Neural progenitor cell (in vitro differentiated cells): ENCODE data around the gene CRK. TPM values are rescaled to one million over a fixed set of nuclear protein-coding genes. Genes with fewer than 3 reads are reported as not detected.

Experiments
- DNase-seq: peaks from one replicate; pipeline ENCODE4 v3.0.0-alpha.2; 2016; ENCODE audit warnings: low spot score
- H2AFZ ChIP-seq: fragments of 200-600 bp; sonication (generic); replicated peaks from 2 replicates; pipeline ENCODE4 v1.6.1; 2016; ENCODE audit warnings: antibody characterized with exemption
- H3F3A ChIP-seq: fragments of 200-600 bp; sonication (generic); 2 replicates; pipeline ENCODE4 v1.6.1; 2016; ENCODE audit warnings: antibody characterized with exemption, low read depth
- H3K27ac ChIP-seq: fragments of 200-600 bp; sonication (generic); 2 replicates; pipeline ENCODE4 v1.5.1; 2016; ENCODE audit warnings: mild to moderate bottlenecking
- H3K27me3 ChIP-seq: fragments of 200-600 bp; sonication (generic); 2 replicates; pipeline ENCODE4 v1.6.1; 2016; ENCODE audit warnings: mild to moderate bottlenecking, moderate library complexity
- H3K36me3 ChIP-seq: fragments of 200-600 bp; sonication (generic); 2 replicates; pipeline ENCODE4 v1.5.1; 2016
- H3K4me1 ChIP-seq: fragments of 200-600 bp; sonication (generic); 2 replicates; pipeline ENCODE4 v1.6.1; 2016; ENCODE audit warnings: mixed run types
- H3K4me2 ChIP-seq: fragments of 200-600 bp; sonication (generic); 2 replicates; pipeline ENCODE4 v1.6.1; 2016
- H3K4me3 ChIP-seq: fragments of 200-600 bp; sonication (generic); 2 replicates; pipeline ENCODE4 v1.5.1; 2016
- H3K79me2 ChIP-seq: fragments of 200-600 bp; sonication (generic); 2 replicates; pipeline ENCODE4 v1.6.1; 2016; ENCODE audit warnings: low read depth
- H3K9ac ChIP-seq: fragments of 200-600 bp; sonication (generic); 2 replicates; pipeline ENCODE4 v1.6.1; 2016
- H3K9me3 ChIP-seq: fragments of 200-600 bp; sonication (generic); 2 replicates; pipeline ENCODE4 v1.5.1; 2016; ENCODE audit warnings: low read depth
- H4K20me1 ChIP-seq: fragments of 200-600 bp; sonication (generic); 2 replicates; pipeline ENCODE4 v1.6.1; 2016; ENCODE audit warnings: low read depth
- H3K27ac Mint-ChIP-seq: 3 replicates; pipeline ENCODE4 v1.8.0; 2021; ENCODE audit warnings: mixed read lengths
- H3K27me3 Mint-ChIP-seq: 2 replicates; pipeline ENCODE4 v1.8.0; 2022; ENCODE audit warnings: low read depth, mild to moderate bottlenecking, inconsistent platforms, moderate library complexity, mixed read lengths; ENCODE audit not compliant: insufficient read depth
- H3K36me3 Mint-ChIP-seq: 3 replicates; pipeline ENCODE4 v1.8.0; 2021; ENCODE audit warnings: mixed read lengths
- H3K4me1 Mint-ChIP-seq: 3 replicates; pipeline ENCODE4 v1.8.0; 2021; ENCODE audit warnings: mixed read lengths
- H3K4me3 Mint-ChIP-seq: 3 replicates; pipeline ENCODE4 v1.8.0; 2021; ENCODE audit warnings: mild to moderate bottlenecking, moderate library complexity, mixed read lengths
- H3K9me3 Mint-ChIP-seq: 3 replicates; pipeline ENCODE4 v1.8.0; 2020; ENCODE audit warnings: mixed read lengths
- EZH2 ChIP-seq: fragments of 200-600 bp; sonication (generic); IDR thresholded peaks from 2 replicates; pipeline ENCODE4 v1.6.1; 2017; ENCODE audit warnings: antibody characterized with exemption, mild to moderate bottlenecking, moderate library complexity
- EZH2phosphoT487 ChIP-seq: fragments of 200-600 bp; sonication (generic); IDR thresholded peaks from 2 replicates; pipeline ENCODE4 v1.6.1; 2017; ENCODE audit warnings: antibody characterized with exemption
- total RNA-seq: library from RNA; depleted of rRNA; stranded (reverse); fragments of >200 nt; gene quantifications from 2 replicates; pipeline ENCODE4 v1.2.3, GENCODE V29; 2015; ENCODE audit warnings: low replicate concordance
- TF ChIP-seq, protein P1 (sequence below): fragments of 200-600 bp; sonication (generic); IDR thresholded peaks from 2 replicates; pipeline ENCODE4 v1.5.1; 2017; ENCODE audit warnings: antibody characterized with exemption, mild to moderate bottlenecking

Gene CRK
- total RNA-seq, 1 donor from 2014 or later = 59.6 TPM

GRCh38 chr17:1495265-1495989 lies 39.4 kb upstream of the CRK start:
- Histone ChIP-seq H3K79me2 (peaks cover 5% of the 10 kb centered on the region), H3K27ac (no peak overlapping the region)

GRCh38 chr17:1494736-1495253 lies 38.8 kb upstream of the CRK start:
- Histone ChIP-seq H2AFZ (no peak overlapping the region), H4K20me1 (peaks cover 8% of the 10 kb centered on the region), H3K9ac (no peak overlapping the region), H3K27ac (no peak overlapping the region), H3K4me3 (no peak overlapping the region), H3F3A (peaks cover 12% of the 10 kb centered on the region), H3K27me3 (peaks cover 7% of the 10 kb centered on the region), H3K36me3 (no peaks in the 10 kb centered on the region), H3K4me1 (peaks cover 8% of the 10 kb centered on the region), H3K4me2 (no peak overlapping the region), H3K9me3 (no peaks in the 10 kb centered on the region), H3K79me2 (peaks cover 11% of the 10 kb centered on the region)
- no peak for DNase-seq
- no peaks in the 10 kb centered on the region for H3K9me3 Mint-ChIP-seq
- H3K27ac Mint-ChIP-seq = no peak overlapping the region
- peaks cover 16% of the 10 kb centered on the region for H3K4me1 Mint-ChIP-seq
- H3K27me3 Mint-ChIP-seq = peaks cover 6% of the 10 kb centered on the region
- no peaks in the 10 kb centered on the region for H3K36me3 Mint-ChIP-seq
- TF ChIP-seq EZH2 = no peak
- H3K4me3 Mint-ChIP-seq = no peak overlapping the region

More at GRCh38 chr17:1495265-1495989, 39.4 kb upstream of the CRK start:
- Histone ChIP-seq H3K4me1 (peaks cover 8% of the 10 kb centered on the region), H3F3A (peaks cover 8% of the 10 kb centered on the region), H2AFZ (no peak overlapping the region), H3K36me3 (no peaks in the 10 kb centered on the region), H4K20me1 (peaks cover 2% of the 10 kb centered on the region), H3K27me3 (peaks cover 7% of the 10 kb centered on the region), H3K9me3 (no peaks in the 10 kb centered on the region), H3K9ac (no peak overlapping the region), H3K4me3 (no peak overlapping the region), H3K4me2 (no peak overlapping the region)
- H3K4me3 Mint-ChIP-seq = no peak overlapping the region
- H3K36me3 Mint-ChIP-seq = no peaks in the 10 kb centered on the region
- peaks cover 6% of the 10 kb centered on the region for H3K27me3 Mint-ChIP-seq
- TF ChIP-seq EZH2 (no peak), EZH2phosphoT487 (no peak)
- TF ChIP-seq, protein P1, sequence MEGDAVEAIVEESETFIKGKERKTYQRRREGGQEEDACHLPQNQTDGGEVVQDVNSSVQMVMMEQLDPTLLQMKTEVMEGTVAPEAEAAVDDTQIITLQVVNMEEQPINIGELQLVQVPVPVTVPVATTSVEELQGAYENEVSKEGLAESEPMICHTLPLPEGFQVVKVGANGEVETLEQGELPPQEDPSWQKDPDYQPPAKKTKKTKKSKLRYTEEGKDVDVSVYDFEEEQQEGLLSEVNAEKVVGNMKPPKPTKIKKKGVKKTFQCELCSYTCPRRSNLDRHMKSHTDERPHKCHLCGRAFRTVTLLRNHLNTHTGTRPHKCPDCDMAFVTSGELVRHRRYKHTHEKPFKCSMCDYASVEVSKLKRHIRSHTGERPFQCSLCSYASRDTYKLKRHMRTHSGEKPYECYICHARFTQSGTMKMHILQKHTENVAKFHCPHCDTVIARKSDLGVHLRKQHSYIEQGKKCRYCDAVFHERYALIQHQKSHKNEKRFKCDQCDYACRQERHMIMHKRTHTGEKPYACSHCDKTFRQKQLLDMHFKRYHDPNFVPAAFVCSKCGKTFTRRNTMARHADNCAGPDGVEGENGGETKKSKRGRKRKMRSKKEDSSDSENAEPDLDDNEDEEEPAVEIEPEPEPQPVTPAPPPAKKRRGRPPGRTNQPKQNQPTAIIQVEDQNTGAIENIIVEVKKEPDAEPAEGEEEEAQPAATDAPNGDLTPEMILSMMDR = no peak
- no peaks in the 10 kb centered on the region for H3K9me3 Mint-ChIP-seq
- H3K27ac Mint-ChIP-seq = no peak overlapping the region
- no peak for DNase-seq
- peaks cover 14% of the 10 kb centered on the region for H3K4me1 Mint-ChIP-seq

DNA sequence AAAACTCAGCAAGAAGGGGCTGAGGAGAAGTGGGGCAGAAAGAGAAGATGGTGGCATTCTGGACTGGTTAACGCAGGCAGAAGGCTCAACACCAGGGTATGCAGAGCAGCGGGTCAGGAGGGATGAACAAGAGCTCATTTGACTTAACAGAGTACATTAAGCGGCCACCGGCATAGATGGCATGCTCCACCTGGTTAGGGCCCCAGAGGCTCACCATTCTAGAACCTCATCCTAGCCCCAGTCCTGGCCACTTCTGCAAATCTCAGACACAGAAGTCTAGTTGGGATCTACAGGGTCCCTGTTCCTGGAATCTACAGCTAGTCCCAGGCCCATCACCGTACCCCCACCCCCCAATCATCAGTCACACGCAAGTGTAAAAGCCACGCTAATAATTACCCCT lies 38.2 kb upstream of the CRK start:
- H3K4me2 ChIP-seq = no peak overlapping the region
- H3K79me2 ChIP-seq = peaks cover 16% of the 10 kb centered on the region
- H3K9me3 Mint-ChIP-seq = no peaks in the 10 kb centered on the region
- H3K4me1 Mint-ChIP-seq = peaks cover 16% of the 10 kb centered on the region
- TF ChIP-seq EZH2phosphoT487 (no peak), EZH2 (no peak)
- TF ChIP-seq, protein P1 = no peak
- H3K36me3 ChIP-seq = no peaks in the 10 kb centered on the region
- H3K4me1 ChIP-seq = peaks cover 8% of the 10 kb centered on the region
- H3F3A ChIP-seq = peaks cover 18% of the 10 kb centered on the region
- no peaks in the 10 kb centered on the region for H3K9me3 ChIP-seq
- H3K27me3 ChIP-seq = peaks cover 7% of the 10 kb centered on the region
- H2AFZ ChIP-seq = no peak overlapping the region
- no peak overlapping the region for H3K27ac ChIP-seq
- no peaks in the 10 kb centered on the region for H3K36me3 Mint-ChIP-seq
- H3K27me3 Mint-ChIP-seq = peaks cover 6% of the 10 kb centered on the region
- H3K4me3 ChIP-seq = no peak overlapping the region
- H3K9ac ChIP-seq = no peak overlapping the region
- DNase-seq = no peak
- H4K20me1 ChIP-seq = peaks cover 13% of the 10 kb centered on the region
- no peak overlapping the region for H3K27ac Mint-ChIP-seq
- H3K4me3 Mint-ChIP-seq = no peak overlapping the region
